Panc1 (cell line): Measurements from ENCODE around the gene KAT2B. TPM values are rescaled to one million over a fixed set of nuclear protein-coding genes. Genes with fewer than 3 reads are reported as not detected.

ENCODE experiments used
- ATAC-seq: fragments of 200-7000 bp; cut with Tn5 transposase; 2 replicates; pipeline ENCODE4 v1.9.1; 2020; ENCODE audit warnings: mild to moderate bottlenecking, moderate library complexity
- BruUV-seq: library from RNA; stranded (reverse); fragments of 400-500 nt; replicated peaks from 2 replicates; lab custom pipeline; 2021; lab: Mats Ljungman, UMichigan
- CTCF ChIA-PET: fragments of 300-600 bp; sonication (Branson Sonifier 250); formaldehyde crosslinking; loops from one replicate; lab custom pipeline; 2022; ENCODE audit warnings: antibody characterized with exemption; lab: Charles Lee
- POLR2A ChIA-PET: fragments of 300-600 bp; sonication (Branson Sonifier 250); formaldehyde crosslinking; loops from one replicate; lab custom pipeline; 2022; ENCODE audit warnings: antibody characterized with exemption; lab: Charles Lee
- DNase-seq: peaks from one replicate; pipeline ENCODE4 v3.0.0-alpha.2; 2010; ENCODE audit warnings: low read depth, low spot score
- H3K27ac ChIP-seq: 2 replicates; pipeline ENCODE4 v1.5.1; 2011; ENCODE audit warnings: mild to moderate bottlenecking, low read length, inconsistent platforms
- H3K27me3 ChIP-seq: fragments of 200-500 bp; sonication (Bioruptor generic); 2 replicates; pipeline ENCODE4 v1.6.0; 2014; ENCODE audit warnings: low read length, inconsistent platforms; ENCODE audit not compliant: control insufficient read depth, insufficient read depth
- H3K36me3 ChIP-seq: fragments of 200-500 bp; sonication (Bioruptor generic); 2 replicates; pipeline ENCODE4 v1.5.1; 2014; ENCODE audit warnings: inconsistent platforms, mild to moderate bottlenecking, low read length, moderate library complexity; ENCODE audit not compliant: control insufficient read depth, insufficient read depth
- H3K4me1 ChIP-seq: 2 replicates; pipeline ENCODE4 v1.5.1; 2011; ENCODE audit warnings: inconsistent platforms, mild to moderate bottlenecking, low read length, moderate library complexity; ENCODE audit not compliant: control insufficient read depth, insufficient read depth
- H3K4me3 ChIP-seq, 2 experiments: 2 replicates each; pipeline ENCODE4 v1.5.1; 2011 to 2012; ENCODE audit warnings: low read depth in 2 of 2, low read length in 2 of 2, mild to moderate bottlenecking in 2 of 2, inconsistent platforms in 1 of 2, moderate library complexity in 1 of 2
- H3K9me3 ChIP-seq: fragments of 200-500 bp; sonication (Bioruptor generic); 2 replicates; pipeline ENCODE4 v1.5.1; 2014; ENCODE audit warnings: low read depth, mild to moderate bottlenecking, inconsistent platforms, low read length, moderate library complexity; ENCODE audit not compliant: control insufficient read depth, insufficient read depth
- POLR2AphosphoS5 ChIP-seq: IDR thresholded peaks from 2 replicates; pipeline ENCODE4 v1.6.1; 2012; ENCODE audit warnings: mild to moderate bottlenecking, low read depth, low read length, moderate library complexity
- SIN3A ChIP-seq: IDR thresholded peaks from 2 replicates; pipeline ENCODE4 v1.6.1; 2012; ENCODE audit warnings: low read depth, mild to moderate bottlenecking, low read length, moderate library complexity, borderline replicate concordance; ENCODE audit not compliant: insufficient read depth
- TCF7L2 ChIP-seq: IDR thresholded peaks from 2 replicates; pipeline ENCODE4 v1.6.1; 2011; ENCODE audit warnings: mild to moderate bottlenecking, low read depth, low read length, inconsistent platforms
- in situ Hi-C: cut with HindIII; loops from 2 replicates; pipeline ENCODE4 v1.10.0; 2016; ENCODE audit warnings: low sequenced_read_pairs, low pct_unique_long_range_greater_than_20kb
- intact Hi-C: fragments of 100-400 bp; cut with micrococcal nuclease; formaldehyde crosslinking; loops from one replicate; pipeline ENCODE4 v1.10.0; 2022; ENCODE audit not compliant: unreplicated experiment
- total RNA-seq: library from RNA; stranded (reverse); gene quantifications from one replicate; pipeline ENCODE4 v1.2.1, GENCODE V29; 2021; ENCODE audit not compliant: unreplicated experiment
- TF ChIP-seq, protein P1 (sequence below): fragments of 450-650 bp; IDR thresholded peaks from 2 replicates; pipeline ENCODE4 v1.5.1; 2017; ENCODE audit warnings: mild to moderate bottlenecking
- TF ChIP-seq, protein P2 (sequence below), 2 experiments: IDR thresholded peaks; 2 replicates each; pipeline ENCODE4 v1.6.1; 2011 to 2012; ENCODE audit warnings: low read depth in 2 of 2, control low read depth in 1 of 2, low read length in 1 of 2, mild to moderate bottlenecking in 1 of 2, moderate library complexity in 1 of 2; ENCODE audit not compliant: insufficient read depth in 1 of 2

Gene KAT2B
- total RNA-seq, 1 experiment from 2014 or later = 16.4 TPM

DNA sequence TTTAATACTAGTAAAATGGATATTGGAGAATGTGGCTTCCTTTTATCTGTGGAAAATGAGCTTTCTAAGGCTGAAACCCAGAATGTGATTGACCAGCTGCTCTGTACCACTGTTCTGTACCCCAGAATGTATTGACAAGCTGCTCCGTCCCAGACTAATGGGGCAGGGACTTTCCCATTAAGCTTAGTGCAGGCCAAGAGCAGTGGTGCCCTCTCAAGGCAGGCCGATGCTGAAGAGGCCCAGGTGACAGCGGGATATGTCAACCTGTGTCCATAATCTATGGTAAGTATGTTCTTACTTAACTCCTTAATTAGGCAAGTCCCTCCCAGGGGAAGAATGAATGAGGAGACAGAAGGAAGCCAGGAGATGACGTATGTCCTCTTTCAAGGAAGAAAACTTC is 114.7 kb downstream of the KAT2B start:
- TF ChIP-seq POLR2AphosphoS5 (no peak), TCF7L2 (no peak)
- TF ChIP-seq, protein P1, sequence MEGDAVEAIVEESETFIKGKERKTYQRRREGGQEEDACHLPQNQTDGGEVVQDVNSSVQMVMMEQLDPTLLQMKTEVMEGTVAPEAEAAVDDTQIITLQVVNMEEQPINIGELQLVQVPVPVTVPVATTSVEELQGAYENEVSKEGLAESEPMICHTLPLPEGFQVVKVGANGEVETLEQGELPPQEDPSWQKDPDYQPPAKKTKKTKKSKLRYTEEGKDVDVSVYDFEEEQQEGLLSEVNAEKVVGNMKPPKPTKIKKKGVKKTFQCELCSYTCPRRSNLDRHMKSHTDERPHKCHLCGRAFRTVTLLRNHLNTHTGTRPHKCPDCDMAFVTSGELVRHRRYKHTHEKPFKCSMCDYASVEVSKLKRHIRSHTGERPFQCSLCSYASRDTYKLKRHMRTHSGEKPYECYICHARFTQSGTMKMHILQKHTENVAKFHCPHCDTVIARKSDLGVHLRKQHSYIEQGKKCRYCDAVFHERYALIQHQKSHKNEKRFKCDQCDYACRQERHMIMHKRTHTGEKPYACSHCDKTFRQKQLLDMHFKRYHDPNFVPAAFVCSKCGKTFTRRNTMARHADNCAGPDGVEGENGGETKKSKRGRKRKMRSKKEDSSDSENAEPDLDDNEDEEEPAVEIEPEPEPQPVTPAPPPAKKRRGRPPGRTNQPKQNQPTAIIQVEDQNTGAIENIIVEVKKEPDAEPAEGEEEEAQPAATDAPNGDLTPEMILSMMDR = no peak
- TF ChIP-seq, protein P2, sequence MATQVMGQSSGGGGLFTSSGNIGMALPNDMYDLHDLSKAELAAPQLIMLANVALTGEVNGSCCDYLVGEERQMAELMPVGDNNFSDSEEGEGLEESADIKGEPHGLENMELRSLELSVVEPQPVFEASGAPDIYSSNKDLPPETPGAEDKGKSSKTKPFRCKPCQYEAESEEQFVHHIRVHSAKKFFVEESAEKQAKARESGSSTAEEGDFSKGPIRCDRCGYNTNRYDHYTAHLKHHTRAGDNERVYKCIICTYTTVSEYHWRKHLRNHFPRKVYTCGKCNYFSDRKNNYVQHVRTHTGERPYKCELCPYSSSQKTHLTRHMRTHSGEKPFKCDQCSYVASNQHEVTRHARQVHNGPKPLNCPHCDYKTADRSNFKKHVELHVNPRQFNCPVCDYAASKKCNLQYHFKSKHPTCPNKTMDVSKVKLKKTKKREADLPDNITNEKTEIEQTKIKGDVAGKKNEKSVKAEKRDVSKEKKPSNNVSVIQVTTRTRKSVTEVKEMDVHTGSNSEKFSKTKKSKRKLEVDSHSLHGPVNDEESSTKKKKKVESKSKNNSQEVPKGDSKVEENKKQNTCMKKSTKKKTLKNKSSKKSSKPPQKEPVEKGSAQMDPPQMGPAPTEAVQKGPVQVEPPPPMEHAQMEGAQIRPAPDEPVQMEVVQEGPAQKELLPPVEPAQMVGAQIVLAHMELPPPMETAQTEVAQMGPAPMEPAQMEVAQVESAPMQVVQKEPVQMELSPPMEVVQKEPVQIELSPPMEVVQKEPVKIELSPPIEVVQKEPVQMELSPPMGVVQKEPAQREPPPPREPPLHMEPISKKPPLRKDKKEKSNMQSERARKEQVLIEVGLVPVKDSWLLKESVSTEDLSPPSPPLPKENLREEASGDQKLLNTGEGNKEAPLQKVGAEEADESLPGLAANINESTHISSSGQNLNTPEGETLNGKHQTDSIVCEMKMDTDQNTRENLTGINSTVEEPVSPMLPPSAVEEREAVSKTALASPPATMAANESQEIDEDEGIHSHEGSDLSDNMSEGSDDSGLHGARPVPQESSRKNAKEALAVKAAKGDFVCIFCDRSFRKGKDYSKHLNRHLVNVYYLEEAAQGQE (IDR thresholded peaks at IDR 0.05; ENCODE audit: insufficient read depth in 1 of 2, low read depth in 2 of 2, low read length in 1 of 2) = no peak
- in situ Hi-C loops (no loop called here), intact Hi-C loops (no loop called here)
- BruUV-seq = no TSS peak
- H3K27me3 ChIP-seq = no peaks in the 10 kb centered on the region
- ChIA-PET POLR2A (interaction anchor here (0.6 kb wide), 1 partner anchor 589 kb away, joined by 3 read pairs; no protein-coding TSS in a partner anchor), CTCF (no interaction called here)
- H3K9me3 ChIP-seq = no peaks in the 10 kb centered on the region
- no peak overlapping the region for H3K27ac ChIP-seq
- no peak for DNase-seq
- H3K4me1 ChIP-seq = no peaks in the 10 kb centered on the region
- no peak overlapping the region for H3K4me3 ChIP-seq
- no peak for ATAC-seq
- no peaks in the 10 kb centered on the region; the same call in 1 of the 2 replicates for H3K36me3 ChIP-seq

DNA sequence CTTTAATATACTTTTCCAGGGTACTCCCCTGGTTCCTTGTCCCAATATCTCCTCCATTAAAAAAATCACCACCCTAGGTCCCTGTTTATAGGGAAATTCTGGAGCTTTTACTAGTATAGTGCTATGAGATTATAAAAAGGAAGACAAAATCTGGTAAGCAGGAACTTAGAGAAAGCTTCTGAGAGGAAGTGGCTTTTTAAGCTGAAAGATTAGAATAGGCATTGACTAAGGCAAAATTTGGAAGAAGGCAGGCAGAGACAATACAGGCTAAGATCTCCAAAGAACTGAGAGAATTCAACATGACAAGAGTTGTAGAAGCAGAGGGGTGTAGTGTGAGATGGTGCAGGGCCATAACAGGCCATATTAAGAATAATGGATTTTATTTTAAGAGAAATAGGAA is 120.0 kb downstream of the KAT2B start:
- no peaks in the 10 kb centered on the region for H3K9me3 ChIP-seq
- H3K4me3 ChIP-seq = no peak overlapping the region
- H3K27me3 ChIP-seq = no peaks in the 10 kb centered on the region
- intact Hi-C loops (loop anchor here (10.0 kb wide), 1 partner anchor 275 kb away; no protein-coding TSS in a partner anchor), in situ Hi-C loops (no loop called here)
- no TSS peak for BruUV-seq
- H3K4me1 ChIP-seq = no peaks in the 10 kb centered on the region
- ChIA-PET POLR2A (no interaction called here), CTCF (no interaction called here)
- H3K27ac ChIP-seq = no peak overlapping the region
- no peaks in the 10 kb centered on the region; the same call in none of the 2 replicates for H3K36me3 ChIP-seq
- DNase-seq = no peak
- TF ChIP-seq SIN3A = no peak
- TF ChIP-seq, protein P1 = no peak
- TF ChIP-seq TCF7L2 = no peak
- TF ChIP-seq, protein P2 (IDR thresholded peaks at IDR 0.05; ENCODE audit: insufficient read depth in 1 of 2, low read depth in 2 of 2, low read length in 1 of 2) = no peak
- ATAC-seq = no peak
